Measurements from ENCODE around the gene FOXB2. TPM values are rescaled to one million over a fixed set of nuclear protein-coding genes. Genes with fewer than 3 reads are reported as not detected.

FOXB2 gene
- total and polyA plus RNA-seq, 2 donors (not counting 3 experiments of a cell fraction or from before 2014, with no cell fraction given): not detected

DNA sequence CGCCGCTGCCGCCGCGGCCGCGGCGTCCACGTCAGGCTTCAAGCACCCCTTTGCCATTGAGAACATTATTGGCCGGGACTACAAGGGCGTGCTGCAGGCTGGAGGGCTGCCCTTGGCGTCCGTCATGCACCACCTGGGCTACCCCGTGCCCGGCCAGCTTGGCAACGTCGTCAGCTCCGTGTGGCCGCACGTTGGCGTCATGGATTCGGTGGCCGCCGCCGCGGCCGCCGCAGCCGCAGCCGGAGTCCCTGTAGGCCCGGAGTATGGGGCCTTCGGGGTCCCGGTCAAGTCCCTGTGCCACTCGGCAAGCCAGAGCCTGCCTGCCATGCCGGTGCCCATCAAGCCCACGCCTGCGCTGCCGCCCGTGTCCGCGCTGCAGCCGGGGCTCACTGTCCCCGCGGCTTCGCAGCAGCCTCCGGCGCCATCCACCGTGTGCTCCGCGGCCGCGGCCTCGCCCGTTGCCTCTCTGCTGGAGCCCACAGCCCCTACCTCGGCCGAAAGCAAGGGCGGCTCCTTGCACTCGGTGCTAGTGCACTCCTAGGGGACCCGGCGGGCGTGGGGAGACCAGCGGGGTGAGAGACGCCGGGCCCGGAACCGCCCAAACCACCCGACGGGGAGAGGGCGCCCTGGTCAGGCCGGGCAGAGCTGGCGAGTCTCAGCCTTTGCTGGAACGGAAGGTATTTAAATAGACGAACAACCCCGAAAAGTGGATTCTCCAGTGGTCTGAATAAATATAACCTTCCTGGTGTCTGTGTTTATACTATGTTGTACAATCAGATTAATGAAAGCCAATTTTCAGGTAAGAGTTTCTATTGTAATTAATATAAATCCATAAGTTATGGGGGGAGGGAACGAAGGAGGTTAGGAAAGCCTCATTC lies 1.2 kb downstream of the FOXB2 start:
- no peak for TF ChIP-seq POLR2AphosphoS5 (IDR thresholded peaks at IDR 0.05; ENCODE audit: insufficient read depth, low read depth, low read length)
- TF ChIP-seq EZH2 (IDR thresholded peaks at IDR 0.05; ENCODE audit: borderline replicate concordance, low read depth, low read length, severe bottlenecking): peak; percentile 95
- TF ChIP-seq FOS (IDR thresholded peaks at IDR 0.05; ENCODE audit: borderline replicate concordance, insufficient read depth, low read length): no peak
- TF ChIP-seq, protein P1, sequence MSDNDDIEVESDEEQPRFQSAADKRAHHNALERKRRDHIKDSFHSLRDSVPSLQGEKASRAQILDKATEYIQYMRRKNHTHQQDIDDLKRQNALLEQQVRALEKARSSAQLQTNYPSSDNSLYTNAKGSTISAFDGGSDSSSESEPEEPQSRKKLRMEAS (IDR thresholded peaks at IDR 0.05; ENCODE audit: insufficient read depth, insufficient read length): no peak
- no peak for TF ChIP-seq GATA2 (IDR thresholded peaks at IDR 0.05; ENCODE audit: insufficient read depth, insufficient read length, low read depth, low read length)
- TF ChIP-seq MYC (IDR thresholded peaks at IDR 0.05; ENCODE audit: low read depth, low read length): no peak
- TF ChIP-seq, protein P2, sequence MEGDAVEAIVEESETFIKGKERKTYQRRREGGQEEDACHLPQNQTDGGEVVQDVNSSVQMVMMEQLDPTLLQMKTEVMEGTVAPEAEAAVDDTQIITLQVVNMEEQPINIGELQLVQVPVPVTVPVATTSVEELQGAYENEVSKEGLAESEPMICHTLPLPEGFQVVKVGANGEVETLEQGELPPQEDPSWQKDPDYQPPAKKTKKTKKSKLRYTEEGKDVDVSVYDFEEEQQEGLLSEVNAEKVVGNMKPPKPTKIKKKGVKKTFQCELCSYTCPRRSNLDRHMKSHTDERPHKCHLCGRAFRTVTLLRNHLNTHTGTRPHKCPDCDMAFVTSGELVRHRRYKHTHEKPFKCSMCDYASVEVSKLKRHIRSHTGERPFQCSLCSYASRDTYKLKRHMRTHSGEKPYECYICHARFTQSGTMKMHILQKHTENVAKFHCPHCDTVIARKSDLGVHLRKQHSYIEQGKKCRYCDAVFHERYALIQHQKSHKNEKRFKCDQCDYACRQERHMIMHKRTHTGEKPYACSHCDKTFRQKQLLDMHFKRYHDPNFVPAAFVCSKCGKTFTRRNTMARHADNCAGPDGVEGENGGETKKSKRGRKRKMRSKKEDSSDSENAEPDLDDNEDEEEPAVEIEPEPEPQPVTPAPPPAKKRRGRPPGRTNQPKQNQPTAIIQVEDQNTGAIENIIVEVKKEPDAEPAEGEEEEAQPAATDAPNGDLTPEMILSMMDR (IDR thresholded peaks at IDR 0.05; ENCODE audit: extremely low read depth in 1 of 2, insufficient read depth in 1 of 2, low read depth in 1 of 2, low read length in 2 of 2): no peak
- TF ChIP-seq POLR2A (IDR thresholded peaks at IDR 0.05; ENCODE audit: low read depth, low read length): no peak
- CTCF ChIA-PET: interaction anchor here (0.7 to 0.9 kb wide), 2 partner anchors 130 to 211 kb away, joined by 3 read pairs; no protein-coding TSS in a partner anchor
- POLR2A ChIA-PET: interaction anchor here (0.6 kb wide), 1 partner anchor 61 kb away, joined by 10 read pairs; no protein-coding TSS in a partner anchor
- no peak overlapping the region for H3K9ac ChIP-seq (replicated peaks; ENCODE audit: extremely low read depth, insufficient read depth, low read length)
- H3K36me3 ChIP-seq (ENCODE audit: control insufficient read depth in 2 of 2, extremely low read depth in 1 of 2, insufficient read depth in 2 of 2, low read length in 2 of 2): no peaks in the 10 kb centered on the region
- FAIRE-seq (no peak), DNase-seq (ENCODE audit: low read depth, low spot score) (no peak)
- dilution Hi-C loops (cut with MboI; ENCODE audit: extremely low pct_ligation_motif_present, low sequenced_read_pairs): no loop called here
- peaks cover 90 to 97% of the 10 kb centered on the region in 2 experiments for H3K27me3 ChIP-seq (ENCODE audit: control insufficient read depth in 2 of 2, insufficient read depth in 2 of 2, low read length in 2 of 2)
- no peaks in the 10 kb centered on the region for H3K4me1 ChIP-seq (ENCODE audit: control insufficient read depth, extremely low read depth, insufficient read depth, low read length)
- no peak overlapping the region for H3K27ac ChIP-seq (ENCODE audit: insufficient read depth, low read depth, low read length)
- intact Hi-C loops (cut with micrococcal nuclease): loop anchor here (1.0 kb wide), 1 partner anchor 8 kb away; no protein-coding TSS in a partner anchor
- no peaks in the 10 kb centered on the region for H3K9me1 ChIP-seq (replicated peaks; ENCODE audit: control insufficient read depth, extremely low read depth, insufficient read depth, low read length)
- H2AFZ ChIP-seq (ENCODE audit: low read depth, low read length): peak overlapping the region; percentile 15
- no TSS peak for BruUV-seq (replicated peaks)
- no peak overlapping the region for H3K4me2 ChIP-seq (ENCODE audit: insufficient read depth, low read length)
- H3K79me2 ChIP-seq (ENCODE audit: control insufficient read depth, insufficient read depth, low read length): no peaks in the 10 kb centered on the region
- H3K9me3 ChIP-seq (replicated peaks; ENCODE audit: control insufficient read depth, insufficient read depth, low read length): no peaks in the 10 kb centered on the region
- H4K20me1 ChIP-seq (replicated peaks; ENCODE audit: control insufficient read depth, extremely low read depth, insufficient read depth, low read length): no peaks in the 10 kb centered on the region
- H3K4me3 ChIP-seq (replicated peaks in 1 of 3; ENCODE audit: insufficient read depth in 1 of 3, low read depth in 1 of 3, low read length in 3 of 3): no peak overlapping the region
